NCI-H2227 (cell line): Measurements from ENCODE around the gene PCDHGA5.
"Not testable (repeated sequence)": the region's sequence is repeated elsewhere in the genome, so short reads cannot be mapped to it uniquely, and the experiment has no call there.

Experiments
- DNase-seq: peaks from one replicate; lab custom pipeline; 2025; ENCODE audit not compliant: unreplicated experiment; lab: John Stamatoyannopoulos, UW

Gene PCDHGA5

GRCh38 chr5:141349917-141350619 lies 13.9 kb upstream of the PCDHGA5 start, which contains the start of gene PCDHGB1:
Gene PCDHGB1, plus strand, starts transcription at chr5:141350099. Its CDS starts 162 bp downstream, at chr5:141350261.
- peak; percentile 71 for DNase-seq

GRCh38 chr5:141351591-141351990 lies 12.4 kb upstream of the PCDHGA5 start:
- no peak for DNase-seq

GRCh38 chr5:141354900-141355469 lies 9.0 kb upstream of the PCDHGA5 start, which contains the start of gene PCDHGA4:
Gene PCDHGA4, plus strand, starts transcription at chr5:141355021. Its CDS starts 87 bp downstream, at chr5:141355108.
- no peak for DNase-seq

DNA sequence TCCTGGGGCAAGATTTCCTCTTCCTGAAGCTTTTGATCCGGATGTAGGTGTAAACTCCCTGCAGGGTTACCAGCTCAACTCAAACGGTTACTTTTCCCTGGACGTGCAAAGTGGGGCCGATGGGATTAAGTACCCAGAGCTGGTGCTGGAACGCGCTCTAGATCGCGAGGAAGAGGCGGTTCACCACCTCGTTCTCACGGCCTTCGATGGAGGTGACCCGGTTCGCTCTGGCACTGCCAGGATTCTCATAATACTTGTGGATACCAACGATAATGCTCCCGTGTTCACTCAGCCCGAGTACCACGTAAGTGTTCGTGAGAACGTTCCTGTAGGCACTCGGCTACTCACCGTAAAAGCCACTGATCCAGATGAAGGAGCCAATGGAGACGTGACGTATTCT lies 8.3 kb upstream of the PCDHGA5 start:
- no peak for DNase-seq

- DNase-seq = no peak
Observed at GRCh38 chr5:141356133-141356532, 7.8 kb upstream of the PCDHGA5 start.

GRCh38 chr5:141356950-141357349 lies 7.0 kb upstream of the PCDHGA5 start:
- DNase-seq = no peak

DNA sequence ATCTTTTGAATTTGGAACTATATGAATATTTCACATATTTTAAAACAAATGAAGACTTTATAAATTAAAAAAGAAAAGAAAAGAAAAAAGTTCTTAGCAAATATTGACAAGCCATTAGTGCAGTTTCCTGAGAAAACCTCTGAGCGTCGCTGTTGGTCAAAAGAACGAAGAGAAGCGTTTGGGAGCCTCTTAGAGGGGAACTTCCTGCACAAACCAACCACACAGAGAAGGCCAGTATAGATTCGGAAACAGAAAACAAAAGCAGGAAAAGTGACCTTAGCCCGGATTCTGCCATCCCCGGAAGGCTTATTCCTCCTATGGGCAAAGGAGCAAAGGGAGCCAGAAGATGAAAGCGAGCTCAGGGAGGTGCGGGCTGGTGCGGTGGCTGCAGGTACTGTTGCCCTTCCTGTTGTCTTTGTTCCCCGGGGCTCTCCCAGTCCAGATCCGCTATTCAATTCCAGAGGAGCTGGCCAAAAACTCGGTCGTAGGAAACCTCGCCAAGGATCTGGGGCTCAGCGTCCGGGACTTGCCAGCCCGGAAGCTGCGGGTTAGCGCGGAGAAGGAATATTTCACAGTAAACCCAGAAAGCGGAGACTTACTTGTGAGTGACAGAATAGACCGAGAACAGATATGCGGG lies 4.1 kb upstream of the PCDHGA5 start, which contains the start of gene PCDHGB2:
Gene PCDHGB2, plus strand, starts transcription at position 205 of the 637 bp plus-strand sequence. Its CDS starts 142 bp downstream, at position 347.
- peak; percentile 25 for DNase-seq

GRCh38 chr5:141360685-141361084 lies 3.3 kb upstream of the PCDHGA5 start:
- DNase-seq = no peak

GRCh38 chr5:141362719-141363118 lies 1.2 kb upstream of the PCDHGA5 start:
- DNase-seq = no peak

GRCh38 chr5:141366016-141366896 lies 2.3 kb downstream of the PCDHGA5 start:
- DNase-seq = no peak

GRCh38 chr5:141369994-141370848 lies 6.3 kb downstream of the PCDHGA5 start, which contains the start of gene PCDHGB3:
Gene PCDHGB3, plus strand, starts transcription at chr5:141370242. Its CDS starts 153 bp downstream, at chr5:141370395.
- DNase-seq = no peak

- DNase-seq = no peak
Observed at GRCh38 chr5:141371572-141372475, 7.9 kb downstream of the PCDHGA5 start.

GRCh38 chr5:141373673-141374317 lies 9.8 kb downstream of the PCDHGA5 start, which contains the start of gene PCDHGA6:
Gene PCDHGA6, plus strand, starts transcription at chr5:141373891. Its CDS starts 193 bp downstream, at chr5:141374084.
- no peak for DNase-seq

- no peak for DNase-seq
Observed at GRCh38 chr5:141374627-141375026, 10.7 kb downstream of the PCDHGA5 start.

GRCh38 chr5:141375444-141376155 lies 11.6 kb downstream of the PCDHGA5 start:
- DNase-seq = not testable (repeated sequence)

DNA sequence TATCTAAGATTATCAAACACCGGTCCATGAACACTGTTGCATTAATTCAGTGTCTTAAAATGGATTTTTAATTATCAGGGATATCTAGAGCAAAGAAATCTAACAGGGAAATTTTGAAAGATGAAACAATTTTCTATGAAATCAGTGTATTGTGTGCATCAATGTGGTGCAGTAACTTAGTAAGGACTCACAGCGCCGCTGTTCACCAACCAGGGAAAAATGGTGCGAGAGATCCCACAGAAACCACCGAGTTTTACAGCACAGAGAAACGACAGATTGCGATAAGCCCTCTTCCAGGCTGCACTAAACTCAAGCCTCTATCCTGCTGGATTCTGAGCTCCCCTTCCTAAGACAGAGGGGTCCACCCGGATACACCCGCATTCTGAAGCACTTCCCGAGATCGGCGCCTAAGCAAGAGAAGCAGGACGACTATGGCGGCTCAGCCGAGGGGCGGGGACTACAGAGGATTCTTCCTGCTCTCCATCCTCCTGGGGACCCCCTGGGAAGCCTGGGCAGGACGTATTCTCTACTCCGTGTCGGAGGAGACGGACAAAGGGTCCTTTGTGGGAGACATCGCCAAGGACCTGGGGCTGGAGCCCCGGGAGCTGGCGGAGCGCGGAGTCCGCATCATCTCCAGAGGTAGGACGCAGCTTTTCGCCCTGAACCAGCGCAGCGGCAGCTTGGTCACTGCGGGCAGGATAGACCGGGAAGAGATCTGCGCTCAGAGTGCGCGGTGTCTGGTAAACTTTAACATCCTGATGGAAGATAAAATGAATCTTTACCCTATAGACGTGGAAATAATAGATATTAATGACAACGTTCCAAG lies 18.7 kb downstream of the PCDHGA5 start, which contains the start of gene PCDHGA7:
Gene PCDHGA7, plus strand, starts transcription at position 274 of the 826 bp plus-strand sequence. Its CDS starts 158 bp downstream, at position 432.
- peak; percentile 50 for DNase-seq

- no peak for DNase-seq
Observed at GRCh38 chr5:141383345-141383744, 19.4 kb downstream of the PCDHGA5 start.
